Vagina (tissue), 2 donors: Measurements from ENCODE around the gene RPUSD2.

Experiments
- POLR2A ChIP-seq, 2 donors: fragments of 450-650 bp; IDR thresholded peaks; one replicate each; pipeline ENCODE4 v1.6.1; 2017; ENCODE audit warnings: antibody characterized with exemption in 2 of 2, mild to moderate bottlenecking in 2 of 2, moderate library complexity in 2 of 2
- TF ChIP-seq, protein P1 (sequence below), 3 experiments: fragments of 450-650 bp in 2 of 3; fragments of 200-600 bp in 1 of 3; sonication (generic) in 1 of 3; IDR thresholded peaks; one replicate each; pipeline ENCODE4 v1.5.1; 2017 to 2019; ENCODE audit warnings: antibody characterized with exemption in 3 of 3, mild to moderate bottlenecking in 2 of 3, moderate library complexity in 2 of 3

DNA sequence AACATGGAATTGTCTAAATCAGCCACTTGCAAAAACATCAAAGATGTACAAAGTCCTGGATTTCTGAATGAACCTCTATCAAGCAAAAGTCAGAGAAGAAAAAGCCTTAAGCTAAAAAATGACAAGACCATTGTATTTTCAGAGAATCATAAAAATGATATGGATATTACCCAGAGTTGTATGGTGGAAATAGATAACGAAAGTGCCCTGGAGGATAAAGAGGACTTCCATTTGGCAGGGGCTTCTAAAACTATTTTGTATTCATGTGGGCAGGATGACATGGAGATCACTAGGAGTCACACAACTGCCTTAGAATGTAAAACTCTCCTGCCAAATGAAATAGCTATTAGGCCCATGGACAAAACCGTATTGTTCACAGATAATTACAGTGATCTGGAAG, 54.3 kb downstream of the RPUSD2 start:
- TF ChIP-seq, protein P1, sequence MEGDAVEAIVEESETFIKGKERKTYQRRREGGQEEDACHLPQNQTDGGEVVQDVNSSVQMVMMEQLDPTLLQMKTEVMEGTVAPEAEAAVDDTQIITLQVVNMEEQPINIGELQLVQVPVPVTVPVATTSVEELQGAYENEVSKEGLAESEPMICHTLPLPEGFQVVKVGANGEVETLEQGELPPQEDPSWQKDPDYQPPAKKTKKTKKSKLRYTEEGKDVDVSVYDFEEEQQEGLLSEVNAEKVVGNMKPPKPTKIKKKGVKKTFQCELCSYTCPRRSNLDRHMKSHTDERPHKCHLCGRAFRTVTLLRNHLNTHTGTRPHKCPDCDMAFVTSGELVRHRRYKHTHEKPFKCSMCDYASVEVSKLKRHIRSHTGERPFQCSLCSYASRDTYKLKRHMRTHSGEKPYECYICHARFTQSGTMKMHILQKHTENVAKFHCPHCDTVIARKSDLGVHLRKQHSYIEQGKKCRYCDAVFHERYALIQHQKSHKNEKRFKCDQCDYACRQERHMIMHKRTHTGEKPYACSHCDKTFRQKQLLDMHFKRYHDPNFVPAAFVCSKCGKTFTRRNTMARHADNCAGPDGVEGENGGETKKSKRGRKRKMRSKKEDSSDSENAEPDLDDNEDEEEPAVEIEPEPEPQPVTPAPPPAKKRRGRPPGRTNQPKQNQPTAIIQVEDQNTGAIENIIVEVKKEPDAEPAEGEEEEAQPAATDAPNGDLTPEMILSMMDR (IDR thresholded peaks at IDR 0.05): no peak
- no peak for TF ChIP-seq POLR2A (IDR thresholded peaks at IDR 0.05)
